ENCODE results near the gene ATP9A.

DNA sequence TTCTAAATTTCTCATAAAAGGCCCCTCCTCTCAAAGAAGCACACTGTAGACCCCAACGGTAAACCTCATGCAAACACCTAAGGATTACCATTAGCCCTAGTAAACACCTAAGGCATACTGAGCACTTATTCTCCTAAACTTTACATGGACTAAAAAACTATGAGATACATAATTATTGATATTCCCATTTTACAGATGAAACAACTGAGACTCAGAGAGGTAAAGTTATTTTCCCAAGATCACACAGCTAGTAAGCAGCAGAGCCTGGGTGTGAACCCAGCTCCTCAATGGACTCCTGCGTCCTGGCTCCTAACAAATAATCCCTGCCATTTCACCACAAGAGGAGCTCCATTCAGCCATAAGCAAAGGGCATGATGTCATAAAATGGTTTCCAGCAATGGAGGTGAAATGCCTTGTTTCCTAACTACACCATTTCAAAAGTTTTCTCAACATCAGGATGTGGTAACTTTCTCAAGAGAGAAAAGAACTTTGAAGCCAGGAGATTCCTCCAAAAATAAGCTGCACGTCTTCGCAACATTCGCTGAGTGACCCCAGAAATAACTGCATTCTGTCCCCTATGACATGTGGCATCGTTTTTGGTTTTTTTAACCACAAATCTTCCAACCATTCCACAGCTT lies 4.1 kb downstream of the ATP9A start:
- TF ChIP-seq POLR2AphosphoS5 (IDR thresholded peaks at IDR 0.05; ENCODE audit: borderline replicate concordance, low read depth, low read length) (no peak), EZH2 (IDR thresholded peaks at IDR 0.05) (no peak), FOXP2 (optimal IDR thresholded peaks at IDR 0.05; ENCODE audit: control extremely low read depth, extremely low read length, insufficient read depth) (no peak)

Measured in SK-N-MC (cell line).